Activated naive CD4-positive, alpha-beta T cell treated with anti-CD3 and anti-CD28 coated beads, Interleukin-2, amount 50 U/mL, for 24 hours (primary cell): ENCODE results near the gene HEATR5A.
"Not testable (repeated sequence)": the region's sequence is repeated elsewhere in the genome, so short reads cannot be mapped to it uniquely, and the experiment has no call there.

Experiments
- H3K27ac Mint-ChIP-seq: one replicate; pipeline ENCODE4 v1.8.0; 2021; ENCODE audit warnings: mild to moderate bottlenecking, mixed read lengths
- H3K27me3 Mint-ChIP-seq: one replicate; pipeline ENCODE4 v1.8.0; 2021; ENCODE audit warnings: mixed read lengths
- H3K36me3 Mint-ChIP-seq: one replicate; pipeline ENCODE4 v1.8.0; 2021; ENCODE audit warnings: mixed read lengths
- H3K4me1 Mint-ChIP-seq: one replicate; pipeline ENCODE4 v1.8.0; 2021; ENCODE audit warnings: mixed read lengths
- H3K4me3 Mint-ChIP-seq: one replicate; pipeline ENCODE4 v1.8.0; 2021; ENCODE audit warnings: mild to moderate bottlenecking, mixed read lengths
- H3K9me3 Mint-ChIP-seq: one replicate; pipeline ENCODE4 v1.8.0; 2021; ENCODE audit warnings: mixed read lengths

HEATR5A gene

DNA sequence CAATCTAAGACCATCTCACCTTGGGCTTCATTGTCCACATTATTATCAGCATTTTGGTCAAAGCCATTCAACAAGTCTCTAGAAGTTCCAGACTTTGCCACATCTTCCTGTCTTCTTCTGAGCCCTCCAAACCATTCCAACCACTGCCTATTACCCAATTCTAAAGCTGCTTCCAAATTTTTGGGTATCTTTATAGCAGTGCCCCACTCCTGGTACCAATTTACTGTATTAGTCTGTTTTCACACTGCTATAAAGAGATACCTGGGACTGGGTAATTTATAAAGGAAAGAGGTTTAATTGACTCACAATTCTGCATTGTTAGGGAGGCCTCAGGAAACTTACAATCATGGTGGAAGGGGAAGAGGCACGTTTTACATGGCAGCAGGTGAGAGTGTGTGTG lies 89.0 kb downstream of the HEATR5A start:
- H3K4me3 Mint-ChIP-seq, H3K27ac Mint-ChIP-seq, H3K9me3 Mint-ChIP-seq, H3K27me3 Mint-ChIP-seq, H3K4me1 Mint-ChIP-seq: not testable (repeated sequence)
- H3K36me3 Mint-ChIP-seq, result peaks cover 16% of the 10 kb centered on the region

DNA sequence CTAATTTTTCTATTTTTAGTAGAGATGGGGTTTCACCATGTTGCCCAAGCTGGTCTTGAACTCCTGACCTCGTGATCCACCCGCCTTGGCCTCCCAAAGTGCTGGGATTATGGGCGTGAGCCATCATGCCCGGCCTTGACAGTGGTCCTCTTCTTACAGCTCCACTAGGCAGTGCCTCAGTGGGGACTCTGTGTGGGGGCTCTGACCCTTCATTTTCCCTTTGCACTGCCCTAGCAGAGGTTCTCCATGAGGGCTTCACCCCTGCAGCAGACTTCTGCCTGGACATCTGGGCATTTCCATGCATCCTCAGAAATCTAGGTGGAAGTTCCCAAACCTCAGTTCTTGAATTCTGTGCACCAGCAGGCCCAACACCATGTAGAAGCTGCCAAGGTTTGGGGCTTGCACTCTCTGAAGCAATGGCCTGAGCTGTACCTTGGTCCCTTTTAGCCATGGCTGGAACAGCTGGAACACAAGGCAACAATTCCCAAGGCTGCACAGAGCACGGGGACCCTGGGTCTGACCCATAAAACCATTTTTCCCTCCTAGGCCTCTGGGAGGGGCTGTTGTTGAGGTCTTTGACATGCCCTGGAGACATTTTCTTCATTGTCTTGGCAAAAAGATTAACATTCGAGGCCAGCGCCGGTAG lies 90.4 kb downstream of the HEATR5A start:
- not testable (repeated sequence) for H3K9me3 Mint-ChIP-seq, H3K4me1 Mint-ChIP-seq, H3K27ac Mint-ChIP-seq, H3K27me3 Mint-ChIP-seq, H3K4me3 Mint-ChIP-seq
- H3K36me3 Mint-ChIP-seq, result peaks cover 18% of the 10 kb centered on the region

DNA sequence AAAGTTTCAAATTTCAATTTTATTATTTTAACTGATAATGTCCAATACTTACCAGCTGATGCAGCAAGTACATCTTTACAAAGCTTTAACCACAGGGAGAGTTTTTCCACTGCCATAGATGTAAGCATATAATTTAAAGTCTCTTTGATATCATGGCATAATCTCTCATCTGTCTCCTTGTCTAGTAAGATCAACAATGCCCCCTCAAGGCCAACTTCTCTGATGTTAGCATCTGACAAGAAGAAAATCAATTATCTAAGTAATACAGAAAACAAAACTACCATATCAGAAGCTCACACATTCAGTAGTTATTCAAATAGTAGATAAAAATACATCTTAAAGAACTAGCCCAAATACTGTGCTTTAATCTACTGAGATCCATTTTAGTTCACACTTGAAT lies 94.2 kb downstream of the HEATR5A start:
- Mint-ChIP-seq H3K27ac (no peak overlapping the region), H3K27me3 (no peaks in the 10 kb centered on the region), H3K4me1 (no peaks in the 10 kb centered on the region), H3K9me3 (no peaks in the 10 kb centered on the region), H3K4me3 (no peak overlapping the region), H3K36me3 (peaks cover 7% of the 10 kb centered on the region)

DNA sequence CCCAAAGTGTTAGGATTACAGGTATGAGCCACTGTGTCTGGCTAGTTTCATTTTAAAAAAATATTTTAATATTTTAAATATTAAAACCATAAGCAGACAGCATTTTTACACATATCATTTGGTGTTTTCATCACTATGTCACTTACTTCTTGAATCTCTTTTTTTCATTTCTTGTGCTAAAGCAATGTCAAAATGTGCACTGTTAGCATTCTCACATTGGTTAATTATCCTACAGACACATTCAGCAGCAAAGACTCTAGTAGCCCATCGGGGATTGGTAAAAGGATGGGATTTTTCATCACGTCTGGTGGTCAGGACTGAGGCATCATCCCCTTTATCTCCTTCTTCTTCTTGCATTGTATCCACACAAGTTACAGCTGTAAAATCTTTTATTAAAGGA lies 96.9 kb downstream of the HEATR5A start:
- Mint-ChIP-seq H3K4me3 (no peak overlapping the region), H3K36me3 (peaks cover 12% of the 10 kb centered on the region), H3K27ac (no peak overlapping the region), H3K4me1 (no peaks in the 10 kb centered on the region), H3K27me3 (no peaks in the 10 kb centered on the region), H3K9me3 (no peaks in the 10 kb centered on the region)

DNA sequence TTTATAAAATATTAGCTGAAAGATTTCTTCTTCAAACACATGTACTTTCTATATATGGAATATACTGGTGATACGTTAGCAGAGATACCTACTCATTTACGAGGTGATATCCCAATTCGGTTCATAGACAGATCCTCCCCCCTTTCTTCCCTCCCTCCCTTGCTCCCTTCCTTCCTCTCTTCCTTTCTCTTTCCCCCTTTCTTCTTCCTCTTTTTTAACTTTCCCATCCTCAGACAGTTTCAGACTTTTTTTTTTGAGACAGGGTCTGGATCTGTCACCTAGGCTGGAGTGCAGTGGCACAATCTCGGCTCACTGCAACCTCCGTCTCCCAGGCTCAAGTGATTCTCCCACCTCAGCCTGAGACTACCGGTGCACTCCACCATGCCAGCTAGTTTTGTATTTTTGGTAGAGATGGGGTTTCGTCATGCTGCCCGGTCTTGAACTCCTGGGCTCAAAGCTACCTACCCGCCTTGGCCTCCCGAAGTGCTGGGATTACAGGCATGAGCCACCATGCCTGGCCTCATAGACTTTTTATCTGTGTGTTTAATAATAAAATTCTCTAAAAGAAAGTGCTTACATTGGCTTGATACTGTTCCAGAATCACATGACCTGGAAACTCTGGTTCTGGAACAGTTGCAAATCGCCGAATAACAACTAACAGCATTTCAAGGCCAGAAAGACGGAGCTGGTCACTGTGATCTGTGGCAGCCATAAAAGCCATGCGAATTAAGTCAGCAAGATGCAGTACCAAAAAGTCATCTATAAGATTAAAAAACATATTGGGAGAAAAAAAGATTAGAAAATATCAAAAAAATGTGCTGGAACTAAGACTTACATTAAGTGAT lies 99.2 kb downstream of the HEATR5A start:
- H3K27ac Mint-ChIP-seq, result no peak overlapping the region
- peaks cover 16% of the 10 kb centered on the region for H3K36me3 Mint-ChIP-seq
- no peak overlapping the region for H3K4me3 Mint-ChIP-seq

DNA sequence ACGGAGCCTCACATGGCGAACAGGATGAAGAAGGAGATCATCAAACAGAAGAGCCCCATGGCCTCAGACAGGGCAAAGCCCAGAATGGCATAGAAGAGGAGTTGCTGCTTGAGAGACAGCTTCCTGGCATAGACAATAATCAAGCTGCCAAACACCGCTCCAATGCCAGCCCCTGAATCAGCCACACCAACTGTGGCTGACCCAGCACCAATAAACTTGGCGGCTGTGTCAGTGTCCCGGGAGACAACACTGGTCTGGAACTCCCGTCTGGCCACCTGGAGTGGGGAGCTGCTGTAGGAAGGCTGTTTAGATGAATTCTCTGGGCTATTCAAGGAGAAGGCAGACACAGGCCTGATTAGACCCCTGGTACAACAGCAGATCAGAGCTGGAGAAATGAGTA lies 100.1 kb downstream of the HEATR5A start:
- H3K9me3 Mint-ChIP-seq, result no peaks in the 10 kb centered on the region
- H3K4me3 Mint-ChIP-seq, result no peak overlapping the region
- peaks cover 17% of the 10 kb centered on the region for H3K36me3 Mint-ChIP-seq
- no peak overlapping the region for H3K27ac Mint-ChIP-seq
- H3K4me1 Mint-ChIP-seq, result no peaks in the 10 kb centered on the region
- no peaks in the 10 kb centered on the region for H3K27me3 Mint-ChIP-seq

More for the DNA sequence above, 99.2 kb downstream of the HEATR5A start:
- Mint-ChIP-seq H3K27me3 (no peaks in the 10 kb centered on the region), H3K9me3 (no peaks in the 10 kb centered on the region), H3K4me1 (no peaks in the 10 kb centered on the region)

DNA sequence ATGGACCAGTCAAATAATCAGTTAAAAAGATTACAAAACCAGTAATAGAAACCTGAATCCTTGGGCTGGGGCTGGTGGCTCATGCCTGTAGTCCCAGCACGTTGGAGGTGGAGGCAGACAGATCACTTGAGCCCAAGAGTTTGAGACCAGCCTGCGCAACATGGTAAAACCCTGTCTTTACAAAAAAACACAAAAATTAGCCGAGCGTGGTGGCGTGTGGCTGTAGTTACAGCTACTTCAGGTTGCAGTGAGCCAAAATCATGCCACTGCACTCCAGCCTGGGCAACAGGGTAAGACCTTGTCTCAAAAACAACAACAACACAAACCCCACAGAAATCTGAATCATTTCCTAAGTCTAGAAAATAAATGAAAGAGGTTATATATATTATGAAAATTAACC lies 100.6 kb downstream of the HEATR5A start:
- no peaks in the 10 kb centered on the region for H3K9me3 Mint-ChIP-seq
- no peak overlapping the region for H3K4me3 Mint-ChIP-seq
- H3K4me1 Mint-ChIP-seq, result no peaks in the 10 kb centered on the region
- no peak overlapping the region for H3K27ac Mint-ChIP-seq
- peaks cover 16% of the 10 kb centered on the region for H3K36me3 Mint-ChIP-seq
- H3K27me3 Mint-ChIP-seq, result no peaks in the 10 kb centered on the region

DNA sequence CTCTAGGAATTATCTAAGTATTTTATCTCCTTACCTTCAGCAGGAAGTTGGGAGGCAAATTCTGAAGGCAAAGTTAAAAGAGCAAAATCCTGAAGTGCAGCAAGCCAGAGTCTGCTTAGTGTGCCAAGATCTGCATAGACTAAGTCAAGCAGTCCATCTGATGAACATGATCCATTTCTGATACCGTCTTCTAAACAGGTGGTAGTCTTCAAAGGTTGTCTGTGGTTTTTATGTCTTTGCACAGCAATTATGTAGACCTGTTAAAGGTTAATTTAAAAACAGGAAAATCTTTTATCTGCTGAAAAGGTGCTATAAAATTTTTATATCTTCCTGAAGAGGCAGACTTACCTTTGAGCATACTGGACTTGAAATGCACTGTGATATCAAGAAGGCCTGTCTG lies 107.4 kb downstream of the HEATR5A start:
- Mint-ChIP-seq H3K4me3 (no peak overlapping the region), H3K4me1 (peaks cover 8% of the 10 kb centered on the region), H3K27ac (no peak overlapping the region), H3K27me3 (no peaks in the 10 kb centered on the region), H3K9me3 (no peaks in the 10 kb centered on the region), H3K36me3 (peaks cover 22% of the 10 kb centered on the region)

DNA sequence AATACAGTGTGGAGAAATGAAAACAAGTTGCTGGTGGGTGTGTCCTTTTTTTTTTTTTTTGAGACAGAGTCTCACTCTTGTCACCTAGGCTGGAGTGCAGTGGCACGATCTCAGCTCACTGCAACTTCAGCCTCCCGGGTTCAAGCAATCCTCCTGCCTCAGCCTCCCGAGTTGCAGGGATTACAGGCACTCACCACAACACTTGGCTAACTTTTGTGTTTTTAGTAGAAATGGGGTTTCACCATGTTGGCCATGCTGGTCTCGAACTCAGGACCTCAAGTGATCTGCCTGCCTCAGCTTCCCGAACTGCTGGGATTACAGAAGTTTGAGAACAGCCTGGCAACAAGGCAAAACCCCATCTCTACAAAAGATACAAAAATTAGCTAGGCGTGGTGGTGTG lies 108.0 kb downstream of the HEATR5A start:
- not testable (repeated sequence) for H3K4me1 Mint-ChIP-seq, H3K27me3 Mint-ChIP-seq, H3K9me3 Mint-ChIP-seq, H3K4me3 Mint-ChIP-seq, H3K27ac Mint-ChIP-seq
- H3K36me3 Mint-ChIP-seq, result peaks cover 21% of the 10 kb centered on the region

DNA sequence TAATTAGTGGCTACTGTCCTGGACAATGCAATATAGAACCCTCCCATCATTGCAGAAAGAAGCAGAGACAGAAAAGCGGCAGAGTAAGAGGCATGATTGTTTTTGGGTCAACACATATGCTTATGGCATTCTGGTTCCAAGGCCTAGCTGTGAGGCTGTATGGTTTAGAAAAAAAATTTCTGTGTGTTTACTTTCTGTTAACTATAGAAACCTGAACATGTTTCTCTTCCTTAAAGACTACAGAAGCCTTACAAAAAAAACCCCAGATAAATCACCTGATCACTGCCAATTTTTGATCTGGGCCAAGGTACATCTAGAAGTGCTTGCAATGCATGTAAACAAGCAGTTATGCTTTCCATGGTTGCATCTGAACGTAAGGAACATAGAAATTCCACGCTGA lies 112.7 kb downstream of the HEATR5A start:
- Mint-ChIP-seq H3K9me3 (no peaks in the 10 kb centered on the region), H3K36me3 (peaks cover 22% of the 10 kb centered on the region), H3K27ac (no peak overlapping the region), H3K4me3 (no peak overlapping the region), H3K4me1 (peaks cover under 1% of the 10 kb centered on the region), H3K27me3 (no peaks in the 10 kb centered on the region)

DNA sequence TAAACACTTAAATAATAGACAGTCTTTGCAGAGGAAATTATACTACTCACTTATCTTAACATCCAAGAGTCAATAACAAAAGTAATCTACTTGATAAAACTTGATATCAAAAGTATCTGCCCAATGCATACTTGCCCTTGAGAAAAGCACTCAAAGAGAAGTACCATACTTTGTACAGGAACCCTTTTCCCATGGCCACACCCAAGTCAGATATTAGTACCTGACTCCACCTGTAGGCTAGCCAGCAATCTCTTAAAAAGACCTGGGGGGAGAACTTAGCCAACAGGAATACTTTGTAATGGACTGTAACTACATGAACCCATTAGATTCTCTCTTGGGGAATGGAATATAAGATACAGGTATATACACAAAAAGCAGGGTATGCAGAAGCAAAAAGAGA lies 113.2 kb downstream of the HEATR5A start:
- no peaks in the 10 kb centered on the region for H3K4me1 Mint-ChIP-seq
- H3K9me3 Mint-ChIP-seq, result no peaks in the 10 kb centered on the region
- H3K36me3 Mint-ChIP-seq, result peaks cover 23% of the 10 kb centered on the region
- H3K4me3 Mint-ChIP-seq, result no peak overlapping the region
- H3K27ac Mint-ChIP-seq, result no peak overlapping the region
- no peaks in the 10 kb centered on the region for H3K27me3 Mint-ChIP-seq

DNA sequence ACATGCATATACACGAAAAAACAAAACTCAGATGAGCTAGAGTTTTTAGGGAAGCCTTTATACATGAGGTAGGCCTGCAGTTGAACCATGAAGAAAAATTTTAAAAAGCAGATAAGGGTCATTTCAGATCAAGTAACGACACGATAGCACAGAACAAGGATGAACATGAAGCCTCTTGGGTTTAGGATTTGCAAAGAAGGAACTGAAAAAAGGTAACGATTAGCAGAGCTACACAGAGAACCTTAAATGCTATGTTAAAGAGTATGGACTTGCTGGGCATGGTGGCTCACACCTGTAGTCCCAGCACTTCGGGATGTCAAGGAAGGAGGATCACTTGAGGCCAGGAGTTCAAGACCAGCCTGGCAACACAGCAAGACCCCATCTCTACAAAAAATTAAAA lies 116.7 kb downstream of the HEATR5A start:
- Mint-ChIP-seq H3K27ac (no peak overlapping the region), H3K4me3 (no peak overlapping the region), H3K4me1 (no peaks in the 10 kb centered on the region), H3K36me3 (peaks cover 16% of the 10 kb centered on the region), H3K27me3 (no peaks in the 10 kb centered on the region), H3K9me3 (no peaks in the 10 kb centered on the region)

DNA sequence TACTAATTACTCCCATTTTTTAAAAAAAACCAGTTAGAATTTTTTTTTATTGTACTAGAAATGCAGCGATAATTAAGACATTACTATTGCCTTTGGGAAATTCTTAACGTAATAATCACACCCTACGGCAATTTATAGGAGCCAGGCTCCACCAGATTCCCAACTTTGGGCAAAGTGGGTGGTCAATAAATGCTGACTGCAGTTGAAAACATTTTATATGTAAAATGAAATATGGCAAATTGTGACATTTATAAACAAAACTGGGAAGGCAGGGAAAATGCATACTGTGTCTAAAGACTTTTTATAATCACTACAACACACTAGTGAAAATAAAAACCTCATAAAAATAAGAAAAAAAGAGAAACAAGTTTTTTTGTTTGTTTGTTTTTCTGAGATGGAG lies 119.5 kb downstream of the HEATR5A start:
- Mint-ChIP-seq H3K27ac (no peak overlapping the region), H3K27me3 (no peaks in the 10 kb centered on the region), H3K36me3 (peaks cover 13% of the 10 kb centered on the region), H3K9me3 (no peaks in the 10 kb centered on the region), H3K4me3 (no peak overlapping the region), H3K4me1 (no peaks in the 10 kb centered on the region)

DNA sequence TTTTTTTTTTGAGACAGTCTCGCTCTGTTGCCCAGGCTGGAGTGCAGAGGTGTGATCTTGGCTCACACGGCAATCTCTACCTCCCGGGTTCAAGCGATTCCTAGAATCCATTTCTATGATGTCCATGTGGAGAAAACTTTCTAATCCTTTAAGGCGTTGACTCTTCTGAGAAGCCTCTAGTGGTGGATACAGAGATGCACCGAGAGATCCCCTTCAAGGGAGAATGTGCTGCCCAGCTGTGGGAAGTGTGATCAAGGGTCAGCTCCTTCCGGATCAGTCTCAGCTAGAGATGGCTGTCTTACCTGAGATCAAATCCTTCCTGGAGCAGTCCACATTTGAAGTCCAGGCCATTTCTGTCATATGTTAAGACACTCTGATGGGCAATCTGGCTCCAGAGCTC lies 120.1 kb downstream of the HEATR5A start:
- no peaks in the 10 kb centered on the region for H3K9me3 Mint-ChIP-seq
- no peaks in the 10 kb centered on the region for H3K4me1 Mint-ChIP-seq
- no peak overlapping the region for H3K27ac Mint-ChIP-seq
- H3K27me3 Mint-ChIP-seq, result no peaks in the 10 kb centered on the region
- no peak overlapping the region for H3K4me3 Mint-ChIP-seq
- H3K36me3 Mint-ChIP-seq, result peaks cover 13% of the 10 kb centered on the region

DNA sequence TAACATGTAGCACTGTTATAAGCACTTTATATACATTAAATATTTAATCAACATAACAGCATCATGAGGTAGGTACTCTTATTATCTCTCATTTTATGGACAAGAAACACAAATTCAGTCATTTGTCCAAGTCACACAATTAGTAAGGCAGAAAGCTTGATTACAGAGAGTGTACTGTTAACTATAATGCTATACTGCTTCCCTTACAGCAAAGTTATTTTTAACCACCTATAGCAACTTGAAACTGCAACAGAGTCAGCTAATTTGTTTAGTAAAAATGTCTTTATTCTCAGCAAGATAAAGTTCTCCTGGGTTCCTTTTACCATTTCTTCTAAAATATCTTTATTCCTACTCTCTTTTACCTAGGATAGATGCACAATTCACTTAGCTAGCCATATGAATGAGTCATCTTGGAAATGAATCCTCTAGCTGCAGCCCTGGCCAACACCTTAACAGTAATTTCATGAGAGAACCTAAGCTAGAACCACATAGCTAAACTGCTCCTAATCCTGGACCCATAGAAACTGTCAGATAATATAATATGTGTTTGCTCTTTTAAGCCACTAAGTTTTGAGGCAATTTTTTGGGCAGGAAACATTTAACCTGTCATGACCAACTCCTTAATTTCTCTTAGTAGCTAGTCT lies 122.5 kb downstream of the HEATR5A start:
- Mint-ChIP-seq H3K27ac (no peak overlapping the region), H3K27me3 (no peaks in the 10 kb centered on the region), H3K36me3 (peaks cover 9% of the 10 kb centered on the region), H3K4me1 (no peaks in the 10 kb centered on the region), H3K9me3 (no peaks in the 10 kb centered on the region), H3K4me3 (no peak overlapping the region)

DNA sequence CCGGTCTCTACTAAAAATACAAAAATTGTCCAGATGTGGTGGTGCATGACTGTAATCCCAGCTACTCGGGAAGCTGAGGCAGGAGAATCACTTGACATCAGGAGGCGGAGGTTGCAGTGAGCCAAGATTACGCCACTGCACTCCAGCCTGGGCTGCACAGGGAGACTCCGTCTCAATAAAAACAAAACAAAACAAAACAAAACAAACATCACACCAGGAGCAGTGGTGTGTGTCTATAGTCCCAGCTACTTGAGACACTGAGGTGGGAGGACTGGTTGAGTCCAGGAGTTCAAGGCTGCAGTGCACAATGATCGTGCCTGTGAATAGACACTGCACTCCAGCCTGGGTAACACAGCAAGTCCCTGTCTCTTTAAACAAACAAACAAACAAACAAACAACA lies 123.2 kb downstream of the HEATR5A start:
- Mint-ChIP-seq H3K27me3 (no peaks in the 10 kb centered on the region), H3K27ac (no peak overlapping the region), H3K36me3 (peaks cover 7% of the 10 kb centered on the region), H3K9me3 (no peaks in the 10 kb centered on the region), H3K4me1 (no peaks in the 10 kb centered on the region), H3K4me3 (no peak overlapping the region)
